Activated CD8-positive, alpha-beta T cell treated with anti-CD3 and anti-CD28 coated beads for 36 hours (primary cell): ENCODE data around the gene ARHGAP40. TPM values are rescaled to one million over a fixed set of nuclear protein-coding genes. Genes with fewer than 3 reads are reported as not detected.

Experiments used
- ATAC-seq: fragments of 200-7000 bp; cut with Tn5 transposase; one replicate; pipeline ENCODE4 v1.10.0; 2021; ENCODE audit warnings: mild to moderate bottlenecking, moderate library complexity
- CTCF ChIA-PET: fragments of 350-600 bp; sonication (Branson Sonifier 250); formaldehyde crosslinking; loops from one replicate; lab custom pipeline; 2021; ENCODE audit warnings: antibody characterized with exemption; lab: Charles Lee
- POLR2A ChIA-PET: fragments of 350-600 bp; sonication (Branson Sonifier 250); formaldehyde crosslinking; loops from one replicate; lab custom pipeline; 2021; ENCODE audit warnings: antibody characterized with exemption; lab: Charles Lee
- DNase-seq: peaks from one replicate; pipeline ENCODE4 v3.0.0-alpha.2; 2020
- H3K27ac Mint-ChIP-seq: one replicate; pipeline ENCODE4 v1.8.0; 2021; ENCODE audit warnings: mild to moderate bottlenecking, mixed read lengths
- H3K27me3 Mint-ChIP-seq: one replicate; pipeline ENCODE4 v1.8.0; 2021; ENCODE audit warnings: mixed read lengths
- H3K36me3 Mint-ChIP-seq: one replicate; pipeline ENCODE4 v1.8.0; 2021; ENCODE audit warnings: low read depth, mixed read lengths
- H3K4me1 Mint-ChIP-seq: one replicate; pipeline ENCODE4 v1.8.0; 2021; ENCODE audit warnings: low read depth, mixed read lengths
- H3K4me3 Mint-ChIP-seq: one replicate; pipeline ENCODE4 v1.8.0; 2021; ENCODE audit warnings: mild to moderate bottlenecking, moderate library complexity, mixed read lengths
- H3K9me3 Mint-ChIP-seq: one replicate; pipeline ENCODE4 v1.8.0; 2021; ENCODE audit warnings: mixed read lengths
- intact Hi-C: fragments of 100-400 bp; cut with micrococcal nuclease; formaldehyde crosslinking; loops from one replicate; pipeline ENCODE4 v1.10.0; 2022
- total RNA-seq, 2 experiments: library from RNA; stranded (reverse); gene quantifications; one replicate each; pipeline ENCODE4 v1.2.3, GENCODE V29; 2021
- TF ChIP-seq, protein P1 (sequence below): fragments of 200-600 bp; IDR thresholded peaks from one replicate; pipeline ENCODE4 v1.8.0; 2022; ENCODE audit warnings: antibody characterized with exemption, mild to moderate bottlenecking

ARHGAP40 gene
- total RNA-seq, 2 experiments from 2014 or later = not detected

DNA sequence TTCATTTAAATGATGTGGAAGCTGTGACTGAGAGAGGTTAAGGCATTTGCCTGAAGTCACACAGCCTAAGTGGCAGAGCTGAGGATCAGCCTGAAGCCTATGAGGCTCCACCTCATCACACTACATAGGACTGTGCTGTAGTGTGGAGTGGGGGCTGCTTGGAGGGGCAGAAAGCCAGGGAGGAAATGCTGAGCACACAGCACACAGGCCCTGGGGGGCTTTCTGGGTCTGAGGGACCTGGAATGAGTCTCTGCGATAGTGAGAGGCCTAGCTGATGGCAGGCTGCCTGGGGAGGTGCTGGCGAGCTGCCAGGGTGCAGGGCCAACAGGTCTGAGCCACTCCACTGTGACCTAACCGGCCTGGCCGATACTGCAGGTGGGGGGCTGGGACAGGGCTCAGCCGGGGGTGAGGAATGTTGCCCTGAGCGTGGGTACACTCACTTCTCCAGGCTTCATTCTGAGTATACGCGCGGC lies 2.2 kb upstream of the ARHGAP40 start:
- Mint-ChIP-seq H3K27ac (no peak overlapping the region), H3K4me3 (no peak overlapping the region), H3K9me3 (no peaks in the 10 kb centered on the region), H3K4me1 (peaks cover 10% of the 10 kb centered on the region), H3K36me3 (no peaks in the 10 kb centered on the region), H3K27me3 (peaks cover 36% of the 10 kb centered on the region)
- no peak for DNase-seq
- CTCF ChIA-PET = no interaction called here
- intact Hi-C loops = no loop called here
- ATAC-seq = no peak
- POLR2A ChIA-PET = no interaction called here
- TF ChIP-seq, protein P1, sequence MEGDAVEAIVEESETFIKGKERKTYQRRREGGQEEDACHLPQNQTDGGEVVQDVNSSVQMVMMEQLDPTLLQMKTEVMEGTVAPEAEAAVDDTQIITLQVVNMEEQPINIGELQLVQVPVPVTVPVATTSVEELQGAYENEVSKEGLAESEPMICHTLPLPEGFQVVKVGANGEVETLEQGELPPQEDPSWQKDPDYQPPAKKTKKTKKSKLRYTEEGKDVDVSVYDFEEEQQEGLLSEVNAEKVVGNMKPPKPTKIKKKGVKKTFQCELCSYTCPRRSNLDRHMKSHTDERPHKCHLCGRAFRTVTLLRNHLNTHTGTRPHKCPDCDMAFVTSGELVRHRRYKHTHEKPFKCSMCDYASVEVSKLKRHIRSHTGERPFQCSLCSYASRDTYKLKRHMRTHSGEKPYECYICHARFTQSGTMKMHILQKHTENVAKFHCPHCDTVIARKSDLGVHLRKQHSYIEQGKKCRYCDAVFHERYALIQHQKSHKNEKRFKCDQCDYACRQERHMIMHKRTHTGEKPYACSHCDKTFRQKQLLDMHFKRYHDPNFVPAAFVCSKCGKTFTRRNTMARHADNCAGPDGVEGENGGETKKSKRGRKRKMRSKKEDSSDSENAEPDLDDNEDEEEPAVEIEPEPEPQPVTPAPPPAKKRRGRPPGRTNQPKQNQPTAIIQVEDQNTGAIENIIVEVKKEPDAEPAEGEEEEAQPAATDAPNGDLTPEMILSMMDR = no peak

DNA sequence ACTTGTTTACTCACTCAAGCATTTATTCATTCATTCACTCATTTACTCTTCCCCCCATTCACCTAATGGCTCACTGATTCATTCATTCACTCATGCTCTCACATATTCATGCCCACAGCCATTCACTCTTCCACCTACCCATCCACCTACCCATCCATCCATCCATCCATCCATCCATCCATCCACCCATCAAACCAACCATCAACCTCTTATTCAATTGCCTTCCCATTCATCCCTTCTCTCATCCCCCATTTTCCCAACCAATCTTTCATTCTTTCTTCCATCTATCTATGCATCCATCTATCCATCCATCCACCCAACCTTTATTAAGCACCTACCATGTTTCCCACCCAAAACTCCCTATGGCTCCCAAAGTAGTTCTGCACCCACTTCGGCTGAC lies 1.6 kb upstream of the ARHGAP40 start:
- CTCF ChIA-PET = no interaction called here
- DNase-seq = no peak

DNA sequence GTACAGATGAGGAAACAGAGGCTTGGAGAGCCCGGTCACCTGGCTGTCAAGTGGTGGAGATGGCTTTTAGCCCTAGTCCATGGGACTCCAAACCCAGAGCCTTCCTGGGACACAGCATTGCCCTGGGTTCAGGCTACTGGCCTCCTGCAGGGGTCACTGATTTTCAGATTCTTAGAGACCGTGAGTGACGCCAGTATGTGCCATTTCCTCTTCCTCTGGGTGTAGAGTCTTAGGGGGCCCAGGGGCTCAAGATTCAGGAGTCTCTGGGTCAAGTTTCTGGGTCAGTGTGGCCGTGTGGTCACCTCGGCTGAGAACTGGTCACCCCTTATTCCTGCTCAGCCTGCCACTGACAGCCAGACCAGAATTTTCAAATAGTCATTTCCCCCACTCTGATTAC lies 574 bp downstream of the ARHGAP40 start:
- ChIA-PET CTCF (interaction anchor here (1.5 kb wide), 1 partner anchor 57 kb away, joined by 5 read pairs; no protein-coding TSS in a partner anchor), POLR2A (no interaction called here)
- peaks cover 49% of the 10 kb centered on the region for H3K27me3 Mint-ChIP-seq
- no peaks in the 10 kb centered on the region for H3K36me3 Mint-ChIP-seq
- intact Hi-C loops = no loop called here
- H3K4me3 Mint-ChIP-seq = no peak overlapping the region
- H3K4me1 Mint-ChIP-seq = peaks cover 10% of the 10 kb centered on the region
- ATAC-seq (no peak), DNase-seq (no peak)
- no peaks in the 10 kb centered on the region for H3K9me3 Mint-ChIP-seq
- TF ChIP-seq, protein P1 = no peak
- H3K27ac Mint-ChIP-seq = no peak overlapping the region

More for the DNA sequence above, 1.6 kb upstream of the ARHGAP40 start:
- Mint-ChIP-seq H3K36me3 (no peaks in the 10 kb centered on the region), H3K27me3 (peaks cover 38% of the 10 kb centered on the region), H3K9me3 (no peaks in the 10 kb centered on the region), H3K27ac (no peak overlapping the region), H3K4me3 (no peak overlapping the region), H3K4me1 (peaks cover 10% of the 10 kb centered on the region)
- intact Hi-C loops = no loop called here
- no peak for ATAC-seq
- POLR2A ChIA-PET = interaction anchor here (0.6 kb wide), 1 partner anchor 74 kb away, joined by 4 read pairs; no protein-coding TSS in a partner anchor
- TF ChIP-seq, protein P1 = no peak

DNA sequence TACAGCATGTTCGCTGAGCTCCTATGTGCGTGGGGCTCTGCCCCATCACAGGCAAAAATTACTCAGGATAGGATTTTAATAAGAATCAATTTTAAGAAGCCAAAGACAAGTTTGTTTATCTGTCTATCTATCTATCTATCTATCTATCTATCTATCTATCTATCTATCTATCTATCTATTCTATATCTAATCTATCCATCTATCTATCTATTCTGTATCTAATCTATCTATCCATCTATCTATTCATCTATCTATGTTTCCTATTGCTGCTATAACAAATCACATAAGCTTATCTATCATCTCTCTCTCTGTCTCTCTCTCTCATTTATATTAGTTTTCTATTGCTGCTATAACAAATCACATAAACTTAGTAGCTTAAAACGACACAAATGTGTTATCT lies 1.7 kb downstream of the ARHGAP40 start:
- DNase-seq (no peak), ATAC-seq (no peak)
- Mint-ChIP-seq H3K9me3 (no peaks in the 10 kb centered on the region), H3K4me1 (peaks cover 10% of the 10 kb centered on the region), H3K27me3 (peaks cover 50% of the 10 kb centered on the region), H3K36me3 (no peaks in the 10 kb centered on the region), H3K27ac (no peak overlapping the region), H3K4me3 (no peak overlapping the region)
- intact Hi-C loops = no loop called here
- TF ChIP-seq, protein P1 = no peak
- POLR2A ChIA-PET = interaction anchor here (0.6 kb wide), 1 partner anchor 18 kb away, joined by 3 read pairs; no protein-coding TSS in a partner anchor
- CTCF ChIA-PET = interaction anchor here (1.2 to 1.5 kb wide), 2 partner anchors 10 to 56 kb away, joined by 5 read pairs; no protein-coding TSS in a partner anchor

DNA sequence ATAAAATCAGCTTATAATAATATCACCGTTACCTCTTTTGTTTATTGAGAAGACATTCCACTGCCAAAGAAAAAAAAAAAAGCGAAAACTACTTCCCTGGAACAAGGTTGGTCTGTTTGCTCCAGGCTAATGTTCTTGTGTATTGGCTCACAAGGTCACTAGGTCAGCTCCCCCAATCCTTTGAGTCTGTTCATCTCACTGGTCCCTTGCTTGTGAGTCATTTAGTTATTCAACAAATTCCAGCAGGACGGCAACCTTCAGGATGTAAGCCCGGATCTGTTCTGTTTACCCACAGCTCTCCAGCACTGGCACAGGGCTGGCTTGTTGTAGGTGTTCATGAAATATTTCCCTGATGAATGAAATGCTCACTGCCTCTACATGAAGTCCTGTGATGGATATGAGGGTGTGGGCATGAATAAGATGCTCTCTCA lies 3.3 kb downstream of the ARHGAP40 start:
- CTCF ChIA-PET = no interaction called here
- no peaks in the 10 kb centered on the region for H3K36me3 Mint-ChIP-seq
- intact Hi-C loops = no loop called here
- peaks cover 10% of the 10 kb centered on the region for H3K4me1 Mint-ChIP-seq
- peaks cover 49% of the 10 kb centered on the region for H3K27me3 Mint-ChIP-seq
- TF ChIP-seq, protein P1 = no peak
- ATAC-seq (no peak), DNase-seq (no peak)
- no peaks in the 10 kb centered on the region for H3K9me3 Mint-ChIP-seq
- no peak overlapping the region for H3K4me3 Mint-ChIP-seq
- no peak overlapping the region for H3K27ac Mint-ChIP-seq
- POLR2A ChIA-PET = no interaction called here
